PFSK-1 (cell line): ENCODE results near the gene FITM1.

ENCODE experiments used
- POLR2AphosphoS5 ChIP-seq: IDR thresholded peaks from 2 replicates; pipeline ENCODE4 v1.6.1; 2012; ENCODE audit warnings: low read depth, mild to moderate bottlenecking, control low read depth, low read length, moderate library complexity
- REST ChIP-seq, 2 experiments: IDR thresholded peaks; 2 replicates each; pipeline versions ENCODE4 v1.6.1 to v1.8.0; 2011 to 2012; ENCODE audit warnings: low read depth in 2 of 2, low read length in 2 of 2, control low read depth in 1 of 2, inconsistent platforms in 1 of 2, mild to moderate bottlenecking in 1 of 2, moderate library complexity in 1 of 2; ENCODE audit not compliant: insufficient read depth in 1 of 2
- TAF1 ChIP-seq: IDR thresholded peaks from 2 replicates; pipeline ENCODE4 v1.6.1; 2012; ENCODE audit warnings: low read length, control low read depth, borderline replicate concordance; ENCODE audit not compliant: insufficient read depth

GRCh38 chr14:24093901-24094840 is 36.3 kb upstream of the FITM1 start, which contains the start of gene PCK2:
- TF ChIP-seq TAF1 (no peak), POLR2AphosphoS5 (no peak), REST (IDR thresholded peaks at IDR 0.05; ENCODE audit: insufficient read depth in 1 of 2, low read depth in 2 of 2, low read length in 2 of 2) (no peak)
